Activated CD8-positive, alpha-beta memory T cell treated with anti-CD3 and anti-CD28 coated beads for 1 hour (primary cell): Measurements from ENCODE around the gene CROCC.
A peak's percentile ranks its signal among the peaks of the same experiment; 100 is the strongest.

Source experiments
- DNase-seq, 2 donors: peaks; one replicate each; pipeline ENCODE4 v3.0.0-alpha.2; 2020; ENCODE audit warnings: low read depth in 1 of 2; ENCODE audit errors: extremely low read depth in 1 of 2

The CROCC gene

DNA sequence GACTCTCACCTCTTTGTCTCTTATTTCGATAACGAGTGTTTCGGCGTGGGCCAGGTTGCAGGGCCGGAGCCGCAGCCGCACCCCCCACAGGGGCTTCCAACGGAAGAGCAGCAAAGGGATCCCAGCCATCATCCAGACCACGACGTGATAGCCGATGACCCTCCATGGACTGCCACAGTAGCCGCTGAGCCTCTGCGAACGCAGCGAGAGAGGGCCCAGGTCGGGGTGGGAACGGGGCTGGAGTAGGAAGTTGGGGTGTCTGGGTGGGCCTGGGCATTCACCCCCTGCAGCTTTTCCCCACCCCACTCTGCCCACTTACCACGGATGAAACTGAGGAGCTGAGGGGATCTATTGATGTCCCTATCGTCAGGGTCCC lies 83.6 kb downstream of the CROCC start:
- DNase-seq, result no peak

DNA sequence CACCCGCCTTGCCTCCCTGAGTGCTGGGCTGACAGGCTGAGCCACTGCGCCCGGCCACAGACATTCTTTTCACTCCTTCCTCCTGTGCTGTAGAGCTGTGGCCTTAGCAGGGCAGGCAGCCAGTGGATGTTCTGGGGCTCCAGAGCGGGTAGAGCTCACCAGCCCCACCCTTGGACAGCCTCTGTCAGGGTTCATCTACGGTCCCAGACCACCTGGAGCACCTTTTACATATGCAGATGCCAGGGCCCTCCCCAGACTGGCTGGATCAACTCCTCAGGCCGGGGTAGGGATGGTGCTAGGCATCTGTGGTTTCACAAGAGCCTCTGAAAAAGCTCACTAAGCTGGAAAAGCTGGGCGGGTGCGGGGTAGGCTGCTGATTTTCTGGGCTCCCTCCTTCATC lies 85.4 kb downstream of the CROCC start:
- no peak for DNase-seq

DNA sequence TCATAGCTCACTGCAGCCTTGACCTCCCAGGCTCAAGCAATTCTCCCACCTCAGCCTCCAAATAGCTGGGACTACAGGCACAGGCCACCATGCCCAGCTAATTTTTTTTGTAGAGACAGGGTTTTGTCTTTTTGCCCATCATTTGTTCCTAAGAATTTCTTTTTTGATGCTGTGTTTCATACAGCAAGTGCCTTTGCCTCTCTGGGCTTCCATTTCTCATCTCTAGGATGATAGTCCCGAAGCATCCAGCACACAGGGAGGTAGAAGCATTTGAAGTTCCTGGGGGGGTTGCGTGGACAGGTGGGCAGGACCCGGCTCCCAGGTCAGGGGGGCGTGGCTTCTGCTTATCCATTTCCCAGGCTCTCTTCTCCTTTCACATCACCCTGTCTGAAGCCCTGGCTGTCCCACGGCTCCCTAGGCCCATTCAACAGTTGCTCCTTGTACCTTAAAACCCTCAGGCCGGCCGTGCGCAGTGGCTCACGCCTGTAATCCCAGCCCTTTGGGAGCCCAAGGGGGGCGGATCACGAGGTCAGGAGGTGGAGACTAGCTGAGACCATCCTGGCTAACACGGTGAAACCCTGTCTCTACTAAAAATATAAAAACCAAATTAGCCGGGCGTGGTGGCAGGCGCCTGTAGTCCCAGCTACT lies 86.6 kb downstream of the CROCC start:
- no peak for DNase-seq

DNA sequence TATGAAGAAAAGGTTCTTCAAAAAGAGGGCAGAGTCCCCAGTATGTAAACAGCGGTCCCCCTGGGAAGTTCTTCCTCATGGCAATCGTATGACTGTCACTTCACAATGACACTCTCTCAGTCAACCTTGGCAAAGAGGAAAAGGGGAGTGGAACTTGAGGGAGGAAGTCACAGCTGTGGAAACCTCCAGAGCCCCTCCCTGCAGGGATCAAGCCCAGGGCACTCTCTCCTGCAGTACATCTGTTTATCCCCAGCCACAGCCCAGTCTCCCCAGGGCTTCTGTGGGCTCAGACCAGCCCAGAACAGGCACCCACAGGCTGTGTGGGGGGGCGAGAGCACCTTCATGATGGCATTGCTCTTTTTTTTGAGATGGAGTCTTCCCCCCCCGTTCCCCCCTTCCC lies 88.0 kb downstream of the CROCC start:
- no peak for DNase-seq

DNA sequence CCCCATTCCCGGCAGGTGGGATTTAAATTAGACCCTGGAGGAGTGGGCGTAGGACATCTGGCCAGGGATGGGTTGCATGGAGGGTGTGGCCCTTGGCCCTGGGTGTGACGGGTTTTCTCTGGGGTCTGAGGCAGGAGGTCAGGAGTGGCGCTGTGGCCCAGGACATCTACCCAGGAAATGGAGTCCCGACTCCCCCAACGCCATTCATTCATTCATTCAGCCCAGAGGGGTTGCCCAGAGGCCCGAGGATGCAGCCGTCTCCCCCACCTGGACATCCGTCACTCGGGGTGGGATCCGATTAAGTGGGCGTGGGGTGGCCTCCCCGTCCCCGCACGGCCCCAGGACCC lies 89.3 kb downstream of the CROCC start:
- DNase-seq, result no peak

DNA sequence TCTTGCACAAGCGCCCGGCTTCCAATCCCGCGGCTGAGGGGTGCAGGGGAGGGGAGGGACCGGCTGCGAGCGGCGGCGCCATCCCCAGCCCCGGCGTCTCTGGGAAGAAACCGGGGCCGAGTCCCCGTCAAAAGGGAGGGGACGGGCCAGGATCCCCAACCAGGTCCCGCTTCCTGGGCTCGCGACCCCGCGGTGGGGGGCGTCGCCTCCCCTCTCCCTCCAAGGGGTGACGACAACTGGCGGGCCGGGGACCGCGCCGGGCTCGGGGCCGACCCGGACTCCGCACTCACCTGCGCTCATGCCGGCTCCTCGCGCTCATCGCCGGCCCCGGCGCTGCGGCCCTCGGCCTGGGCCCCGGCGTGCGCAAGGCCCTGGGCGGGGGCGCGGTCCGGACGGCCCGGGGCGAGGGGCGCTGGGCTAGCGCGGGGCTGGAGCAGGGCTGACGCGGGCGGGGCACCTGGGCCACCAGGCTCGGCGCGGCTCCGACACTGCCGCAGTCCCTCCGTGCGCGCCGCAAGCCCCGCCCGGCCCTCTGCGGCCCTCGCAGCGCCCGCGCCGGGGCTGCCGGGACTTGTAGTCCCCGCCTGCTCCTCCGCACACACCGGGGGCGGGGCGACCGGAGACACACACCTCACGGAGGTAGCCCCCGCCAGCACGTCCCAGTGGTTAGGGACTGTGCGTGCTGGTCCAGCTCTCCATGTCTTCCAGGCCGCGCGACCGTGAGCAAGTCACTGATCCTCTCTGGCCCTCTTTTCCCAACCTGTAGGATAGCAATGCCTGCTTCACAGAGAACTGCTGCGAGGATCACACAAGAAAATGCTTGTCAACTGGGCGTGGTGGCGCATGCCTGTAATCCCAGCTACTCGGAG lies 89.9 kb downstream of the CROCC start, which contains the start of gene ATP13A2:
Gene ATP13A2, minus strand, starts transcription at position 490 of the 869 bp plus-strand sequence. Its CDS starts 190 bp downstream, at position 300.
- peak; percentile 38 to 78 for DNase-seq

DNA sequence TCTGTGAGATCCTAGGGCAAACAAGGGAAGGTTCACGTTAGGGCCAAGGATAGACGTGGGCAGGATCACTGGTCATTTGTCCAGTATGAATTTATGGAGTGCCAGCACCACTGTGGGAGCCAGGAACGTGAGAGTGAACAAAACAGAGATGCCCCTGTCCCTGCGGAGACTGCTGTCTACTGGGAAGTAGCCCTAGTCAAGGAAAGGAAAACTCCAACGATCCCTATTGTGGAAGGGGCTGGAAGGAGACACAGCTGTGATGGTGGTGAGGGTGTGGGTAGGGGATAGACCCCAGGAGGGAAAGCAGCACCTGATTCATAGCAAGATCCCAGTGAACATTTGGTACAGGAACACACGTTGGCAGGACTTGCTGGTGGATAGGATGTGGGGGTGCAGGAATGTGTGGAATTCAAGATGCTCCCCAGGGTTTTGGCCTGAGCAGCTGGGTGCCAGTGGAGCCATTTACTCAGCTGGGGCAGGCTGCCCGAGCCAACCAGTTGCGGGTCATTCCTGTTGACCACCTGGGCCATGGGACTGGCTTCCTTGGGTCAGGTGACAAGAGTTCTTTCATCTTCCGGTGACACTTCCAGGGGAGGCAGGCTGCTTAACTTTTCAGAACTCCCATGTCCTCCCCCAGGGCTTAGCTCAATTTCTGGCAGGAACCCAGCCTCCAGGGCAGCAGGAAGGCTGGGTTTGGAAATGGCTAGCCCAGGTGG lies 91.2 kb downstream of the CROCC start:
- DNase-seq, result no peak

DNA sequence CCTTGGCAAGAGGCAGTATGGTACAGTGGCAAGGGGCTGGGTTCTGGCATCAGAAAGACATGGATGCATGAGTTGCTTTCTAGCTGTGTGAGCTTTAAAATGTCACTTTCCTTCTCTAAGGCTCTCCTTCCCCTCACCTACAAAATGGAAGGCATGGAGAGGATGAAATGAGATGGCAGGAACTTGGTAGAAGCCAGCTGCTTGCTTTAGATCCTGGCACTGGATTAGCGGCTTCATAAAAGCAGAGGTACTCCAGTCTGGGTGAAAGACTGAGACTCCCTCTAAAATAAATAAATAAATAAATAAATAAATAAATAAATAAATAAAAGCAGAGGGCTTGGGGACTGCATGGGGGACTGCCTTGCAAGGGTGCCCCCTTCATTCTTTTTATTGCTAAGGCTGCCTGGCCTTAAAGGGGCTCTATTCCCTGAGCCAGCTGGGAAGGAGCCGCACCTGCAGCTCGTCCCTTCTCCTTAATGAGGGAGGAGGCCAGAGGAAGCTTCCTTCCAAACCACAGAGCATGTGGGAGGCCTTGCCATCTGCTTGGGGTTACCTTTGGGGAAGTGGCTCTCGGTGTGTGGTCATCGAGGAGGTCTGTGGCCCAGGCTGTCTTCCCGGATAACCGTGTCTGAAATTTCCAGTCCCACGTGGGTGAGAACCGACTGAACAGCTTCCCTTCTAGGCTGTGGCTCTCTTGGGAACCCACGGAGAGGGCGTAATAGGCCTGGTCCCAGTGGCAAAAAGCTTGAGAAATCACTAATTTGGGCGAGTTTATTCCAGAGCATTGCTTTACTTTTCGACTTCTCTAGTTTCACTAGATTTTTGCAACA lies 92.0 kb downstream of the CROCC start:
- DNase-seq, result no peak

DNA sequence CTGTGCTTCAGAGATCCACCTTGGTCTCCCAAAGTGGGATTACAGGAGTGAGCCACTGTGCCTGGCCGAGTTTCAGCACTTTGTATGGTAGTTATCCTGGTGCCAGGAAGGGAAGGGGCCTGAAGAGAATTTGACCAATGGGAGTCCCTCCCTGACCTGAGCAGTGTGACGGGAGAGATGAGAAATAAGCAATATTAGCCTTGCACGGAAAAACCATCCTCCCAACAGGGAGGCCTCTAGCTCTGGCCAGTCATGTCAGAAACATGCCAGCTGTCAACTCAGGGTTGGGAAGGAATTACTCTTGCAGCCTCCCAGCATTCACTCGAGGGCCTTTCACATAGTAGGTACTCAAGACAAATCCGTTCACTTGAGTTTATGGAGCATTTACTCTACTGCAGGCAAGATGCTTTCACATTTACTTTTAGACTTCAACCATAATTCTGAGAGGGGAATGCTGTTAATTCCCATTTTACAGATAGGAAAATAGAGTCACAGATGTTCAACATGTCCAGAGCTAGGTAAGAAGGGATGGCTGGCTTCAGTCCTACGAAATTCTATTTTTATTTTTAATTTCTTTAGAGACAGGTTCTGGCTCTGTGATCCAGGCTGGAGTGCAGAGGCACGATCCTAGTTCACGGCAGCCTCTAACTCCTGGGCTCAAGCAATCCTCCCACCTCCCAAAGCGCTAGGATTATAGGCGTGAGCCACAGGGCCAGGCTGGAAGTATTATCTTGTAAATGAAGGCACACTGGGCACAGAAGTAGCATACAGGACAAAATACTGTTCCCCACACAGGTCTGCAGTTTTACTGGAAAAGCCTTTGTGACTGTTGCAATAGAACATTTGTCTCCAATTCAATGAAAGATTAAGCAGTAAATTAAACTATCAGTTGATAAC lies 93.2 kb downstream of the CROCC start:
- no peak for DNase-seq

DNA sequence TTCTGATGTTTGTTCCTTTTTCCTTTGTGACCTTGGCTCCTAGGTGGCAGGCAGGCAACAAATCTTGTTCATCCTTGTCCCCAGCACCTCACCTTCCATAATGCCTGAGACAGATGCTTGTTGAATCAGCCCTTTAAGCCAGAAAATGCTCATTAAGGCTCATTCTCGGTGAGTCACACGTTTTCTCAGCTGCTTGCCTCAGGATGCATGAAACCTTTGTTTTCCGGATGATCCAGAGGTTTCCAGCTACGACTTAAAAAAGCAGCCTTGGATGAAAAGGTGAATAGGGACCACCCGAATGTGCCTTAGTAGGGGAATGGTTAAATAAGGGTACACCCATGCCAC lies 94.6 kb downstream of the CROCC start:
- no peak for DNase-seq

DNA sequence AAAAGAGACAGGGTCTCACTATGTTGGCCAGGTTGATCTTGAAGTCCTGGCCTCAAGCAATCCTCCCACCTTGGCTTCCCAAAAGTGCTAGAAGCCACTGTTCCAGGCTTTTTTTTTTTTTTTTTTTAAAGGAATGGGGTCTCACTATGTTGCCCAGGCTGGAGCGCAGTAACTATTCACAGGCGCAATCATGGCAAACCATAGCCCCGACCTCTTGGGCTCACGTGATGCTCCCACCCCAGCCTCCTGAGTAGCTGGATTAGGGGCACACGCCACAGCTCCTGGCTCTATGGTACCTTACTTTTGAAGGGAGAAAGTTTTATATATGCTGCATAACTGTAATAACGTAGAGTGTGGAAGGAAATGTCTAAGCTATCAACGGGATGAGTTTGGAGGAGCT lies 95.7 kb downstream of the CROCC start:
- no peak for DNase-seq

DNA sequence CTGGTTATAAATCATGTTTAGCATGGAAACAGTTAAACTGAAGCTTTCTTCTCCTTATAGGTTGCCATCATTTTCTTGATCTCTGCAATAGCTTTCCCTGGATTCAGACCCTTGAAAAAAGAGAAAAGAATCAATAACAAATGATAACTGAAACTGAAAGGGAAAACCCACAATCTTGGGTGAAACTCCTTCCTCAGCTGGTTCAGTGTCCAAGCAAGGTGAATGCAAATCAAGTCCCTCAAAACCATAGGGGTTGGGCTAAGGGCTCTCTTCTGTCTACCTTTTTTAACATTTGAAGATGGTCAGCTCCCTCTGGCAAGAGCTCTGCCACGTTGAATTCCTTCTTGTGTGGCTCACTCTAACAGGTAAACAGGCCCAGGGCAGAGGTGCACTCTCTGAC lies 97.1 kb downstream of the CROCC start:
- no peak for DNase-seq

DNA sequence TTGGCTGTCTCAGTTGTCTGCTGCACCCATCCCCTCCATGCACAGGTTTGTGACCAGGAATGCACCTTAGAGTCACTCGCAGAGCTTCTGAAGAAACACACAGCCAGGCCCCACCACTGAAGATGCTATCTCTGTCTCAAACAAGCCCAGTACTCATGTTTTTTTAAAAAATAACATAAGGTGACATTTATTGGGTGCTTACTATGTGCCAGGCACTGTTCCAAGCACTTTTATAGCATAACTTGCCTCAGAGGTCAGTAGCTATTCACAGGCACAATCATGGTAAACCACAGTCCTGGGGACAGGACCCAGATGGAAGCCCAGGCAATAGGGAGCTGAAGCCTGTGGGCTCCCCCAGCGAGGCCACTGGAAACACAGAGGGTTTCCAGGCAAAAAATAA lies 98.8 kb downstream of the CROCC start:
- no peak for DNase-seq

DNA sequence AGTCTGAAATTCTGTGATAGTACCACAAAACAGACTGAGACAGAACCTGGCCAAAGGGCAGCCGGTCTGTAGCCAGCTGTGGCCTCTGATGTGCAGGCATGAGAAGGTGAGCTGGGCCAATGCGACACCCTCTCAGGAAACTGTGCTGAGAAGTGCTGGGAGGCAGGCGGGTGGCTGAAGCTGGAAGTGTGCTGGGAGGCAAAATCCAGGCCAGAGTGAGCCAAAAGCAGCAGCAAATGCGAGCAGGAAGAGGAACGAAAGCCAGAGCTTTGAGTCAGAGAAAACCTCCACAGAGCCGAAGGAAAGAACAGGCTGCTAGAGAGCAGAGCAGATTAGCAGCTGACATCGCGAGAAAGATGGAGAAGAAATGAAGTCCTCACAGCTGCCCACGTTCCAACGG lies 100.2 kb downstream of the CROCC start:
- DNase-seq, result no peak
